Esophagus muscularis mucosa (tissue), 4 donors: ENCODE results near the gene EHD4. TPM values are rescaled to one million over a fixed set of nuclear protein-coding genes. Genes with fewer than 3 reads are reported as not detected.

ENCODE experiments used
- DNase-seq: peaks from one replicate; pipeline ENCODE4 v3.0.0-alpha.2; 2017; ENCODE audit errors: extremely low spot score
- H3K27ac ChIP-seq, 4 donors: fragments of 200-600 bp; sonication (generic); replicated peaks in 1 of 4; 1 replicate in 3 of 4; 2 replicates in 1 of 4; pipeline ENCODE4 v1.5.1; 2016 to 2019; ENCODE audit warnings: mild to moderate bottlenecking in 1 of 4
- H3K27me3 ChIP-seq, 4 donors: fragments of 200-600 bp; sonication (generic); one replicate each; pipeline versions ENCODE4 v1.5.1 to v1.6.0; 2016 to 2019
- H3K36me3 ChIP-seq, 4 donors: fragments of 200-600 bp; sonication (generic); one replicate each; pipeline ENCODE4 v1.5.1; 2016 to 2019
- H3K4me1 ChIP-seq, 4 donors: fragments of 200-600 bp; sonication (generic); one replicate each; pipeline ENCODE4 v1.5.1; 2016 to 2019
- H3K4me3 ChIP-seq, 4 donors: fragments of 200-600 bp; sonication (generic); 1 replicate in 2 of 4; 2 replicates in 2 of 4; pipeline ENCODE4 v1.5.1; 2016 to 2019; ENCODE audit warnings: mild to moderate bottlenecking in 4 of 4, moderate library complexity in 1 of 4
- H3K9me3 ChIP-seq, 4 donors: fragments of 200-600 bp; sonication (generic); 1 replicate in 3 of 4; 2 replicates in 1 of 4; pipeline ENCODE4 v1.5.1; 2016 to 2019
- CTCF ChIP-seq, 3 experiments: fragments of 200-600 bp in 2 of 3; fragments of 450-650 bp in 1 of 3; sonication (generic) in 2 of 3; IDR thresholded peaks; one replicate each; pipeline ENCODE4 v1.5.1; 2017 to 2019; ENCODE audit warnings: antibody characterized with exemption in 3 of 3, mild to moderate bottlenecking in 2 of 3, moderate library complexity in 1 of 3
- EP300 ChIP-seq: sonication (generic); formaldehyde crosslinking; IDR thresholded peaks from one replicate; pipeline ENCODE4 v1.6.1; 2017; ENCODE audit warnings: antibody characterized with exemption
- POLR2A ChIP-seq: fragments of 450-650 bp; IDR thresholded peaks from one replicate; pipeline ENCODE4 v1.6.1; 2017; ENCODE audit warnings: antibody characterized with exemption, moderate library complexity, mild to moderate bottlenecking, low read depth
- POLR2AphosphoS5 ChIP-seq, 2 donors: sonication (generic); formaldehyde crosslinking; IDR thresholded peaks; one replicate each; pipeline ENCODE4 v1.6.1; 2017; ENCODE audit warnings: antibody characterized with exemption in 2 of 2
- WGBS: methylation state at CpG from one replicate; pipeline ENCODE4 v1.1.5; 2018; 5-methylcytosine and 5-hydroxymethylcytosine counted together
- intact Hi-C: fragments of 100-400 bp; cut with DNase I; formaldehyde crosslinking; loops from one replicate; pipeline ENCODE4 v1.15.1; 2023
- total RNA-seq, 4 donors: library from RNA; depleted of rRNA; stranded (reverse); fragments of >200 nt; gene quantifications; one replicate each; pipeline versions ENCODE4 v1.1.0 to v1.2.1, GENCODE V29; 2016

Gene EHD4
- total RNA-seq, 4 donors from 2014 or later, result 10.0 to 24.7 (median 21.7) TPM

- intact Hi-C loops, result no loop called here
- Histone ChIP-seq H3K4me1 (peaks cover 31 to 45% (median 39%) of the 10 kb centered on the region in 4 donors), H3K27me3 (no peaks in the 10 kb centered on the region), H3K36me3 (no peaks in the 10 kb centered on the region), H3K27ac (no peak overlapping the region), H3K4me3 (no peak overlapping the region), H3K9me3 (no peaks in the 10 kb centered on the region)
- no peak for TF ChIP-seq EP300
- TF ChIP-seq CTCF (IDR thresholded peaks at IDR 0.05), result no peak
- no peak for TF ChIP-seq POLR2AphosphoS5 (IDR thresholded peaks at IDR 0.05)
- no peak for TF ChIP-seq POLR2A
- WGBS, result 76% methylated on average over 2 of the region's 2 CpGs
- no peak for DNase-seq
These were observed 11.3 kb downstream of the EHD4 start for GRCh38 chr15:41961001-41961518.

- no peaks in the 10 kb centered on the region for H3K9me3 ChIP-seq
- no peak overlapping the region for H3K4me3 ChIP-seq
- intact Hi-C loops, result no loop called here
- peak; percentile 7 for TF ChIP-seq EP300
- TF ChIP-seq CTCF (IDR thresholded peaks at IDR 0.05), result no peak
- no peak for TF ChIP-seq POLR2A
- TF ChIP-seq POLR2AphosphoS5 (IDR thresholded peaks at IDR 0.05), result peak in 1 of 2 donors; percentile 14
- H3K27ac ChIP-seq, result peak overlapping the region in 1 of 4 donors; percentile 43
- no peak for DNase-seq
- H3K4me1 ChIP-seq, result peaks cover 33 to 45% (median 36%) of the 10 kb centered on the region in 4 donors
- no peaks in the 10 kb centered on the region for H3K27me3 ChIP-seq
- 67% methylated on average over 7 of the region's 7 CpGs for WGBS
- H3K36me3 ChIP-seq, result peaks cover 0 to 10% (median 9%) of the 10 kb centered on the region in 4 donors
These were observed 14.3 kb downstream of the EHD4 start for GRCh38 chr15:41958002-41958420.

GRCh38 chr15:41957021-41957897 lies 15.1 kb downstream of the EHD4 start:
- H3K27ac ChIP-seq, result peak overlapping the region in 1 of 4 donors; percentile 43
- DNase-seq, result peak; percentile 55
- H3K27me3 ChIP-seq, result no peaks in the 10 kb centered on the region
- peaks cover 34 to 47% (median 40%) of the 10 kb centered on the region in 4 donors for H3K4me1 ChIP-seq
- peaks cover 0 to 18% (median 17%) of the 10 kb centered on the region in 4 donors for H3K36me3 ChIP-seq
- 86% methylated on average over 12 of the region's 12 CpGs for WGBS
- H3K4me3 ChIP-seq, result no peak overlapping the region
- no peaks in the 10 kb centered on the region for H3K9me3 ChIP-seq
- TF ChIP-seq EP300 (no peak), POLR2AphosphoS5 (IDR thresholded peaks at IDR 0.05) (no peak), CTCF (IDR thresholded peaks at IDR 0.05) (no peak), POLR2A (no peak)
- intact Hi-C loops, result no loop called here

- peak overlapping the region in 2 of 4 donors; percentile 11 to 34 for H3K27ac ChIP-seq
- DNase-seq, result peak; percentile 90
- no peak for TF ChIP-seq EP300
- no peak for TF ChIP-seq POLR2AphosphoS5 (IDR thresholded peaks at IDR 0.05)
- no peak for TF ChIP-seq POLR2A
- no peak for TF ChIP-seq CTCF (IDR thresholded peaks at IDR 0.05)
- 66% methylated on average over 21 of the region's 21 CpGs for WGBS
- peak overlapping the region in 2 of 4 donors; percentile 4 to 25 for H3K4me3 ChIP-seq
- H3K4me1 ChIP-seq, result peaks cover 43 to 57% (median 46%) of the 10 kb centered on the region in 4 donors
- peaks cover 0 to 25% (median 21%) of the 10 kb centered on the region in 4 donors for H3K36me3 ChIP-seq
- H3K27me3 ChIP-seq, result no peaks in the 10 kb centered on the region
- H3K9me3 ChIP-seq, result no peaks in the 10 kb centered on the region
- intact Hi-C loops, result no loop called here
These were observed 16.4 kb downstream of the EHD4 start for GRCh38 chr15:41955807-41956525.
